CD4-positive, alpha-beta T cell treated with Interleukin-15 for 4 hours (primary cell): ENCODE results near the gene SMARCA4.
"Not testable (repeated sequence)": the region's sequence is repeated elsewhere in the genome, so short reads cannot be mapped to it uniquely, and the experiment has no call there.

Experiments
- DNase-seq: peaks from one replicate; pipeline ENCODE4 v3.0.0-alpha.2; 2020; ENCODE audit warnings: low spot score

SMARCA4 gene

GRCh38 chr19:11069561-11069960, 108.7 kb downstream of the SMARCA4 start:
- DNase-seq: no peak

DNA sequence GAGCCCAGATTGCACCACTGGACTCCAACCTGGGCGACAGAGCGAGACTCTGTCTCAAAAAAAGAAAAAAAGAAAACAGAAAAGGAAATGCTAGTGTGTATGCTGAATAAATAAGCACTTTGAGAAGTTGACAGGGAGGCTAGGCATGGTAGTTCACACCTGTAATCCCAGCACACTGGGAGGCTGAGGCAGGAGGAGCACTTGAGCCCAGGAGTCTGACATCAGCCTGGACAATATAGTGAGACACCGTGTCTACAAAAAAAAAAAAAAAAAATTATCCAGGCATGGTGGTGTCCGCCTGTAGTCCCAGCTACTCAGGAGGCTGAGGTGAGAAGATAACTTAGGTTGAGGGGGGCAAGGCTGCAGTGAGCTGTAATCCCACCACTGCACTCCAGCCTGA, 109.3 kb downstream of the SMARCA4 start:
- no peak for DNase-seq

DNA sequence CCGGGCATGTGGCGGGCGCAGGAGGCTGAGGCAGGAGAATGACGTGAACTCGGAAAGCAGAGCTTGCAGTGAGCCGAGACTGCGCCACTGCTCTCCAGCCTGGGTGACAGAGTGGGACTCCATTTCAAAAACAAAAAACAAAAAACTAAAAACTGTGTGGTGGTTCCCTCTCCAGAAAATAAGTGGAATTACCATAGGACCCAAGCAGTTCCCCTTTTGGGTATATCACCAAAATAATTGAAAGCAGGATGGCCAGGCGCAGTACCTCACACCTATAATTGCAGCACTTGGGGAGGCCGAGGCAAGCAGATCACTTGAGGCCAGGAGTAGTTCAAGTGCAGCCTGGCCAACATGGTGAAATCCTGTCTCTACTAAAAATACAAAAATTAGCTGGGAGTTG, 112.7 kb downstream of the SMARCA4 start:
- DNase-seq: no peak

- not testable (repeated sequence) for DNase-seq
Measured at GRCh38 chr19:11076792-11077191, 116.0 kb downstream of the SMARCA4 start.

DNA sequence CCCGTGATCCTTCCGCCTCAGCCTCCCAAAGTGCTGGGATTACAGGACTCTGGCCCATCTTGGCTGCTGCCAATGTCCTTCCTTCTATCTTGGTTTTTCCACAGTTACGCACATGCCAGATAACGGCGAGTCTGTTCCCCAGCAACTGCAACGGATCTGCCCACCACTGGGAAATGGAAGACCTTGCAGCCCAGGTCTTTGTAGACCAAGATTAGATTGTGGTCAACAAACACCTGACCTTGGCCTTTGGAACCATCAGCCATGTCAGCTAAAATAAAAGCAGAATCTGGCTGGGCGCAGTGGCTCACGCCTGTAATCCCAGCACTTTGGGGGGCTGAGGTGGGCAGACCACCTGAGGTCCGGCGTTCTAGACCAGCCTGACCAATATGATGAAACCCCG, 118.1 kb downstream of the SMARCA4 start:
- DNase-seq: no peak

GRCh38 chr19:11079999-11080398, 119.2 kb downstream of the SMARCA4 start:
- DNase-seq: no peak

DNA sequence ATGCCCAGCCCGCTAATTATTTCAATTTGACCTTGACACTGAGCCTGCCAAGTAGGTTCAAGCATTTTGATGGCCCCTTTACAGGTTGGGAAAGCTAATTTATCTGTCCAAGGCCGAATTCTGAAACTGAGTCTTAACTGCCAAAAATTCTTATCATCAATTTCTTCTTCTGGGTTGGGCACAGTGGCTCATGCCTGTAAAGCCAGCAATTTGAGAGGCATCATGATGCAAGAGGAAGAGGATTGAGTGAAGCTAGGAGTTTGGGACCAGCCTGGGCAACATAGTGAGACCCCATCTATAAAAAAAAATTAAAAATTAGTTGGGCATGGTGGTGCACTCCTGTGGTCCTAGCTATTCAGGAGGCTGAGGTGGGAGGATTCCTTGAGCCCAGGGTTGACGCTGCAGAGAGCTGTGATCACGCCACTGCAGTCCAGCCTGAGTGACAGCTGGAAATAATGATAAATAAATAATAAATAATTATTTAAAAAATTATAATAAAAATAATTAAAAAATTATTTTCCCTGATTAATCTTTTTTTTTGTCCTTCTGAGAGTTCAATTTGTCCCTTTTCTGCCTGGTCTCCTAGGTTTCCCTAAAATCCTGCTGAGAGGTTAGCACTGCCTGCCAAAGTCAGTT, 127.2 kb downstream of the SMARCA4 start:
- DNase-seq: no peak

GRCh38 chr19:11088506-11089253, 127.8 kb downstream of the SMARCA4 start:
- no peak for DNase-seq

DNA sequence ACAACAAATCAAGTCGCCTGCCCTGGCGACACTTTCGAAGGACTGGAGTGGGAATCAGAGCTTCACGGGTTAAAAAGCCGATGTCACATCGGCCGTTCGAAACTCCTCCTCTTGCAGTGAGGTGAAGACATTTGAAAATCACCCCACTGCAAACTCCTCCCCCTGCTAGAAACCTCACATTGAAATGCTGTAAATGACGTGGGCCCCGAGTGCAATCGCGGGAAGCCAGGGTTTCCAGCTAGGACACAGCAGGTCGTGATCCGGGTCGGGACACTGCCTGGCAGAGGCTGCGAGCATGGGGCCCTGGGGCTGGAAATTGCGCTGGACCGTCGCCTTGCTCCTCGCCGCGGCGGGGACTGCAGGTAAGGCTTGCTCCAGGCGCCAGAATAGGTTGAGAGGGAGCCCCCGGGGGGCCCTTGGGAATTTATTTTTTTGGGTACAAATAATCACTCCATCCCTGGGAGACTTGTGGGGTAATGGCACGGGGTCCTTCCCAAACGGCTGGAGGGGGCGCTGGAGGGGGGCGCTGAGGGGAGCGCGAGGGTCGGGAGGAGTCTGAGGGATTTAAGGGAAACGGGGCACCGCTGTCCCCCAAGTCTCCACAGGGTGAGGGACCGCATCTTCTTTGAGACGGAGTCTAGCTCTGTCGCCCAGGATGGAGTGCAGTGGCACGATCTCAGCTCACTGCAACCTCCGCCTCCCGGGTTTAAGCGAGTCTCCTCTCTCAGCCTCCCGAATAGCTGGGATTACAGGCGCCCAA, 128.6 kb downstream of the SMARCA4 start, which contains the start of gene LDLR:
Gene LDLR, plus strand, starts transcription at position 210 of the 760 bp plus-strand sequence. Its CDS starts 86 bp downstream, at position 296.
- peak; percentile 84 for DNase-seq

- peak; percentile 32 for DNase-seq
Measured at GRCh38 chr19:11090014-11090263, 129.1 kb downstream of the SMARCA4 start.

GRCh38 chr19:11090264-11090996, 129.6 kb downstream of the SMARCA4 start:
- DNase-seq: peak; percentile 98

GRCh38 chr19:11090997-11091702, 130.3 kb downstream of the SMARCA4 start:
- no peak for DNase-seq

DNA sequence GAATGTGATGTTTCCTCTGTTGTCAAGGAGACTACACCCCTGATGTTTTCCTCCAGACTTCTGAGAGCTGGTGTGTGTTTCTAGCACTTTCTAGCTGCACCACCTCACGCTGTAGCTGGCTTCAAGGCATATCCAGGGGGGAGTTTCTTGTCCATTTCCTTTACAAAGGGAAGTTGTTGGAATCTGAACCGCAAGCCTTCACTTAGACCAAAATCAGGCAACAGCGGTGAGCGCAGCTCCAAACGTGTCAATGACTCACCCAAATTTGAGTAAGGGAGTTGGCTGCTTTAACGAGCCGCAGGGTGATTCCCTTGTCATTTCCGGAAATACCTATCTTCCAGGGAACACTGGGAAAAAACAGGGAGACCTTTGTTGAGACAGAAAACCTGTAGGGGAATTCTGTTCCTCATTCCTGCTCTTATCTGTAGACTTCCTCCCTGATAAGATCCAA, 130.9 kb downstream of the SMARCA4 start:
- DNase-seq: peak; percentile 83

GRCh38 chr19:11092181-11092538, 131.3 kb downstream of the SMARCA4 start:
- DNase-seq: peak; percentile 89

- no peak for DNase-seq
Measured at GRCh38 chr19:11093689-11094238, 132.9 kb downstream of the SMARCA4 start.

DNA sequence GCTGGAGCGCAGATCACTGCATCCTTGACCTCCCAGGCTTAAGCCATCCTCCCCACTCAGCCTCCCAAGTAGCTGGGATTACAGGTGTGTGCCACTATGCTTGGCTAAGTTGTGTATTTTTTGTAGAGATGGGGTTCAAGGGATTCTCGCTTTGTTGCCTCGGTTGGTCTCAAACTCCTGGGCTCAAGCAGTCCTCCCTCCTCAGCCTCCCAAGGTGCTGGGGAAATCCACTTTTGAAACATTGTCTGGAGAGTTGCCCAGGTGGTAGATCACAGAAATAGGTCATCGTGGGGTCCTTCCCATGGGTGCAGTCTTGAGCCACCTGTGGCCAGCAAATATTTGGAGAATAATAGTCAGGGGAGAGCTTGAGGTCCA, 133.7 kb downstream of the SMARCA4 start:
- DNase-seq: no peak

- peak; percentile 63 for DNase-seq
Measured at GRCh38 chr19:11096210-11096841, 135.5 kb downstream of the SMARCA4 start.

GRCh38 chr19:11097367-11097766, 136.5 kb downstream of the SMARCA4 start:
- DNase-seq: not testable (repeated sequence)

DNA sequence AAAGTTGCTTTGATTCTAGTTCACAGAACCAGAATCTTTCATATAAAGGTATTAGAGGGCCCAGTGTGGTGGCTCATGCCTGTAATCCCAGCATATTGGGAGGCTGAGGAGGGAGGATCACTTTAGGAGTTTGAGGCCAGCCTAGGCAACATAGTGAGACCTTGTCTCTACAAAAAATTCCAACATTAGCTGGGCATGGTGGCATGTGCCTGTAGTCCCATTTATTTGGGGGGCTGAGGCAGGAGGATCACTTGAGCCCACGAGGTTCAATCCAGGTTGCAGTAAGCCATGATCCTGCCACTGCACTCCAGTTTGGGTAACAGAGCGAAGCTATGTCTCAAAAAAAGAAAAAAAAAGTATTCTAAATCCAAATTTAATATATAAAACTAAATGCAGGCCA, 137.5 kb downstream of the SMARCA4 start:
- no peak for DNase-seq

- no peak for DNase-seq
Measured at GRCh38 chr19:11098861-11099260, 138.0 kb downstream of the SMARCA4 start.

- DNase-seq: no peak
Measured at GRCh38 chr19:11100049-11100448, 139.2 kb downstream of the SMARCA4 start.
